NK-92 treated with Interleukin-12 subunit alpha and Interleukin-12 subunit beta, amount 100 ng/mL, for 24 hours (cell line): ENCODE results near the gene CHRNA7.
"Not testable (repeated sequence)": the region's sequence is repeated elsewhere in the genome, so short reads cannot be mapped to it uniquely, and the experiment has no call there.

Experiments used
- DNase-seq: peaks from one replicate; lab custom pipeline; 2025; lab: John Stamatoyannopoulos, UW

The CHRNA7 gene

DNA sequence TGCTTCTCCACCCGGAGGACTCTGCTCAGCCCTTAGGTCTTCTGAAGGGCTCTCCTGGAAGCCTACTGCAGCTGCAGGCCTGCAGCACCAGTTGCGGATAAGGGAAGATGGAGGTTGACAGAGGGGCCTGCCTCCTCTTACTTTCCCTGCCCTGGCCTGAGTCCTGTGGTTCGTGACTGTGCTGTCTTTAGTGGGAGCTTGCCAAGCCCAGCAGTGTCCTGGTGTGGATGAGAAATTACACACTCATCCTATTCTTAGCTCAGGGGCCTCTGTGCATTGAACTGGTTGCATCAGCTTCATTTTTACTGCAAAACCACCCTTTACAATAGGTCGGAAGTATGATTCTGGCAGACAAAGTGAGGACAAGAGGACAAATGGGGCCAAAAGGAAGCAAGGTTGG is 163.5 kb downstream of the CHRNA7 start:
- not testable (repeated sequence) for DNase-seq

DNA sequence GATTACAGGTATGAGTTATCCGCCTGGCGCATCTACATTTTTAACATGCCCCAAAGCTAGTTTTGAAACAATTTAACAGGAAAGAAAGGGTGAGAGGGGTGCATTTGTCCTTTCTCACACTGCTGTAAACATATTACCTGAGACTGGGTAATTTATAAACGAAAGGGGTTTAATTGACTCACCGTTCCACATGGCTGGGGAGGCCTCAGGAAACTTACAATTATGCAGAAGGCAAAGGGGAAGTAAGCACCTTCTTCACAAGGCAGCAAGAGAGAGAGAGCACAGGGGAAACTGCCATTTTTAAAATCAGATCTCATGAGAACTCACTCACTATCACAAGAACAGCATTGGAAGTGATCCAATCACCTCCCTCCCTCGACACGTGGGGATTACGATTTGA is 165.9 kb downstream of the CHRNA7 start:
- not testable (repeated sequence) for DNase-seq

DNA sequence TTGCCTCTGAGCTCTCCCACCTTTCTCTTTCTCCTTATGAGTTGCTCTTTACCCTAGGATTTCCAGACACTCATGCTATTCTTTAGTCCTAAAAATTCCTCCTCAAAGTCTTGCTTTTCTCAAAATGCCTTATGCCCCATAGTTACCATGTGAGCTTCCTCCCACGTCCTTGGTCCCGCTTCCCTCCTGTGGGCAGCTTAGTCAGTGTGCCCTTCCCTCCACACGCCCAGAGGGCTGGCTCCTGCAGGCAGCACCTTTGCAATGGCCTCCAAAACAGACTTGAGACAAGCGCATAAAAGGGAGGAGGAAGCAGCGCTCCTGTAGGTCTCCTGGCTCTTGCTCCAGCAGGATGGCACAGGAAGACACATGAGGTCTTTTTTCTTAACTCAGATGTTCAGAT is 168.6 kb downstream of the CHRNA7 start:
- not testable (repeated sequence) for DNase-seq

DNA sequence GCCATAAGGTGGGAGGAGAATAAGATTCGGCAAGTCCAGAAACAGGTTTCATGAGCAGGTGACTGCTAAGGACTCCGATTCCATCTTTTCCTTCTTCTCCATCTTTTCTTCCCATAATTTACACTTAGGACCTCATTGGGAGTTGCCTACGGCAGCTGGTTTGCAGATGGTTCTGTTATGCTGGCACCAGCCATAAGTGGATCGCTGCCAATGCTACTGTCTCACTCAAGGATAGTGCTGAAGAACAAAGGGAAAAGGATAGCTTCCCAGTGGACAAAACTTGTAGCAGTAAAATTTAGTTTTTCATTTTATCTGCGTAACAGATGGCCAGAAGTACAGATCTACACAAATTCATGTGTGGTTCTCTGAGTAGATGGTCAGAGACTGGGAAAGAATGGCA is 178.8 kb downstream of the CHRNA7 start:
- DNase-seq, result not testable (repeated sequence)

DNA sequence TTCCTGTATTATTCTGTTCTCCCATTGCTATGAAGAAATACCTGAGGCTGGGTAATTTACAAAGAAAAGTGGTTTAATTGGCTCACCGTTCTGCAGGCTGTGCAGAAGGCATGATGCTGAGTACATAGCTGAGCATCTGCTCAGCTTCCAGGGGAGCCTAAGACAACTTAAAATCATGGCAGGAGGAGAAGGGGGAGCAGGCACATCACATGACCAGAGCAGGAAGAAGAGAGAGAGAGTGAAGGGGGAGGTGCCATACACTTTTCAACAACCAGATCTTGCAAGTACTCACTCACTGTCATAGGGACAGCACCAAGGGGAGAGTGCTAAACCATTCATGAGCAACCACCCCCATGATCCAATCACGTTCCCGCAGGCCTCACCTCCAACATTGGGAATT is 188.4 kb downstream of the CHRNA7 start:
- no peak for DNase-seq
